ENCODE measurements around the gene TLL1.

Gene TLL1

DNA sequence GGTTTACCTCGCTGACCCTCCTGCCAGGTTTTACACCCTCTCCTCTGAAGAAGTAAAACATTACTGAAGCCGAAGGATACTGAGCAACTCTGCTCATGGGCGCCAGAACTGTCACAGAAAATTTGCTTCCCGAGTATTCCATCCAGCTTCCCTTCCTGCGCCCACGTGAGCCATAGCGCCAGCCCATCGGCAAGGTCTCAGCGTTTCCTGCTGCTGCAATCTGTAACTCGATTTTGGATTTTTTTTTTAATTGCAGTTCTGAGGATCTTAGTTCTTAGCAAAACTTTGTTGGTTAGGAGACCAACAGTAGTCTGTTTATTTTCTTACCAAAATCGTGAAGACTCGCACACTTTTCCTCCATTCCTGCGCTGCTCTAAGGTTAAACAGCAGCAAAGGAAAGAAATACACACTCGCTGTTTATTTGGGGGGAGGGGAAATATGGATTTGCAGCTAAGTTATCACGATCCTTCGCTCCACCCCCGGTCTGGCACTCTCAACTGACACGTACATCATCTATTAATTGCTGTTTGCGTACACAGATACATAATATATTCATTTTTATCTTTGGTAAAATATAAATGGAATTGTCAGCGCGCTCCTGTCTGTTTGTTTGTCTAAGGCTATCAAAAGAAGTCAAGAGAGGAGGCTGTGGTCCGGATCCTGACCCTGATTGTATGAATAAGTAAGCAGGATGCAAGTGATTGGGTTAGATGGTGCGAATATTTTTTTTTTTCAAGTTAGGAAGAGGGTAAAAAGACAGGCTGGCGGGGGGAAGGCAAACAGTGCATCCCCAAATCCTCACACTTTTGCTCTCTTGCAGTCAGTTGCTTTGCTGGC is at the start of gene TLL1:
Gene TLL1 (plus strand): TSS at position 777 of the 837 bp plus-strand sequence. CDS start 668 bp downstream, outside the sequence.
- no peak for DNase-seq (ENCODE audit: low read depth)

DNA sequence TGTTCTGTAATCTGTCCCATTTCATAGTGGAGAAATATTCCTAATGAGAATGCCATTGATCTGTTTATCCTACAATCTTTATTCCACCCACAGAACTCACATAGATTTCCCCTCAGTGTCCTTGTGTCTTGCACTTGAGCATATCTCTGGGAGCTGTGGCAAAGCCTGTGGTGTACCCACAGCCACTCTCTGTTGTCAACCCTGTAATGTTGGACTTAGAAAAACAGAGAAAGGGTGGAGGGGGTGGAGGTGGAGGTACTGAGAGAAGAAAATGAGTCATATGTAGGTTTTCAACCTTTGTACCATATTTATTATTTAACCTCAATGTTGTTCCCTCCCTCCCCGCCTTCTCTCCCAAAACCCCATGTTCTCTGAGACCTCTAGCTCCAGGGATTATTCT is 46.9 kb upstream of the TLL1 start:
- no peak for DNase-seq (ENCODE audit: low read depth)

DNA sequence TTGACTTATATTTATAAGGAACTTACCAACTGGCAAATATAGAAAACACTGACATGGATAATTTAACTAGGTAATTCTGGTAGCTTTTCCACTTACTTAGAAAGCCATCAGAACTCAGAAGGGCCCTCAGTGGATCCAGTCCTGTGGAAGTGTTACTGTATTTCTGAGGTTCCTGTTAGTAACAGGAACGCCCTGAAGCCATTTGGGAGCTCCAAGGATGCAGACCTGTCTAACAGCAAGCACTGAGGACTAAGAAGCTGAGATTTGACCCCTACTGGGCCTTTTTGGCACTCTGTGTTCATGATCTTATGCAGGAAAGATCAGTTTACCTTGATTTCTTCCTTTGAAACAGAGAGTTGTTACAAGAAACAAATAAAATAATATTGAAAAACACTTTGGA is 46.0 kb upstream of the TLL1 start:
- DNase-seq (ENCODE audit: low read depth), result no peak

GRCh38 chr4:165828928-165829327 is 44.1 kb upstream of the TLL1 start:
- no peak for DNase-seq (ENCODE audit: low read depth)

DNA sequence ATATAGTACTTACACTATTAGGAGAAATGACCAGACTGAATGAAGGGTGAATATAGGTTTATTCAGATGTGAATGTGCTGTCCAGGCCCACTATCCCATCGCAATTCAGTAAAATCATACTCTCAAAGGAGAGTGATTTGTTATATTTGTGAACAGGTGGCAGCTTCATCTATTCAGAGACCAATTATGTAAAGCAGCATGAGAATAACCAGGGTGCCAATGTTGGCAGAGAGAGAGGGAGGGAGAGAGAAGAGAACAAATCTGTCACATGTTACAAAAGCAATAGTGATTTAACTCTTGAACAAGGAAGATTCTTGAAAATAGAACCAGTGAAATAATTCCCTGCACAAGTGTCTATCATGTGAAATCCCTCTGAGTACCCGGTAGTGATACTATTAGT is 38.9 kb upstream of the TLL1 start:
- DNase-seq (ENCODE audit: low read depth), result no peak

DNA sequence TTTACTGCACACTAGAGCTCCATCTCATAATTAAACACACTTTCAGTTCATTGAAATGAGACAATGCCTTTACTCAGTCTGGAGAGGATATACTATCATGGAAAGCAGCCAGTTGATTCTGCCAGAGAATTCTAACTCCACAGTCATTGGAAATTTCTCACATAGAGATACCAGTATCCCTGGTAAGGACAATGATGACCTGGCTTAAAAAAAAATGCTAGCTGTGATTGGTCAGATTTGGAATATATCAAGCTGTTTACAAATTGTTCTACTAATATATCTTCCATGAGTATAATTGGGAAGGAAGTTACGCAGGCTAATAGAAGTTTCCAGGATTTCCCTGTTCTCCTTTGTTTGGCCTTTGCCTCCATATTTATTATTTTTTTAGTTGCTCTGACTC is 34.5 kb upstream of the TLL1 start:
- no peak for DNase-seq (ENCODE audit: low read depth)

- no peak for DNase-seq (ENCODE audit: low read depth)
Observed at GRCh38 chr4:165839615-165840333, 33.3 kb upstream of the TLL1 start.

DNA sequence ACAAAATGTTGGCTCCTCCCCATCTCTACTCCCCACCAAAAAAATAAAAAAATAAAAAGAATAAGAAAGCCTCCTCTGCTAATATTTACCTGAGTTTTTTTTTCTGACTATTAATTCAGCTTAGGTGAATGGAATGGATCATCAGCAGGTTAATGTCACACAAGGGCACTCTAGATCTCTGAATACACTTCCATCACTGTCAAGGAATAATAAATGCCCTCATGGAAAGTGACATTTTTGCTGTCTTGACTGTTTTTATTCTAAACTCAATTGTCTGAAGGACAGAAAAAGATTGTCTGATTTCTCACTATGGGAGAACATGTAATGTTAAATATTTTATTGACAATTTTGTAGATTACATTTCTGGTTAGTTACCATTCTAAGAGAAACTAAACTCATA is 30.4 kb upstream of the TLL1 start:
- DNase-seq (ENCODE audit: low read depth), result no peak

GRCh38 chr4:165844161-165844560 is 28.9 kb upstream of the TLL1 start:
- DNase-seq (ENCODE audit: low read depth), result no peak

DNA sequence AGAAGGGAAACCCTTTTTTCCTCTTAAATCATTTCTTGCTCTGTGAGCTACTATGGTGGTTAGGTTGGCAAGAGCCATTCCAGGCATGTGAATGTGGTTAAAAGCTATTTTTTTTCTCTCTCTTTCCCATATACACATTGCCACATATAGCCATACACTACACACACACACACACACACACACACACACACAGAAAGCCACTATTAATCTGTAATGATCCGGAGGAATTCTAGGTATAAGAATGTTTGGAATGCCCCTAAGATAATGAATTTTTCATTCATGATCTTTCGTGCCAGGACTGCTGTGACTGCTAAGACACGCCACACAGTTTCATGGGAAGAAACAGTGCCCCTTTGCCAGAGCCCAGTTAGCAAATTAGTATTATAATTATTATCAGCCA is 21.8 kb upstream of the TLL1 start:
- no peak for DNase-seq (ENCODE audit: low read depth)

GRCh38 chr4:165855191-165855590 is 17.8 kb upstream of the TLL1 start:
- DNase-seq (ENCODE audit: low read depth), result no peak

- no peak for DNase-seq (ENCODE audit: low read depth)
Observed at GRCh38 chr4:165861363-165861762, 11.7 kb upstream of the TLL1 start.

GRCh38 chr4:165864271-165864670 is 8.8 kb upstream of the TLL1 start:
- DNase-seq (ENCODE audit: low read depth), result no peak

DNA sequence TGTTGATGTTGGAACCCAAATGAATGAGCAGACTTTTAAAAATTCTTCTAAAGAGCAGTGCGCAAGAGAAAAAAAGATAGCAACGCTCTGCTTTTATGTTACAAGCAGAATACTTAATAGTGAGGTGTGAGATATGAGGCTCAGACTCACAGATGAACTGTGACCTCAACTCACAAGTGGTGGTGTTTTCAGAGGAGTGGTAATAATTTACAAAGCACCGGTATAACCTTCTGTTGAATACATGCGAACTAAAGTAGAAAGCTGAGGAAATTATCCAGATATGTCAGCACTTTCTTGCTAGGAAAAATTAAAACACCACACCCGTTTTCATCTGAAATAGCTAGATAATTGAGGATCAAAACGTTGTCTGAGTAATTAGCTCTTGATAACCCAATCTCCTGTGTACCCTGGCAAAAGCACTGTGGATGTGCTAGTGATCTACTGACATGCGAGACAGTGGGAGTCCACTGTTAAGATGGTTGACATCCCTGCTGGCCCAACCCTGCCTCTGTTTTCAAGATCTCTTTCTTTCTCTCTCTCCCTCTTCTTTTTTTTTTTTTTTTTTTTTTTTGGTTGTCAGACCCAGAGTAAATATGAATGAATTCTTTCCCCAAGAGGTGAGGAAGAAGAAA is 6.9 kb upstream of the TLL1 start:
- DNase-seq (ENCODE audit: low read depth), result no peak

GRCh38 chr4:165867961-165868360 is 5.1 kb upstream of the TLL1 start:
- no peak for DNase-seq (ENCODE audit: low read depth)

GRCh38 chr4:165873298-165874071 is 448 bp downstream of the TLL1 start:
- DNase-seq (ENCODE audit: low read depth), result no peak

DNA sequence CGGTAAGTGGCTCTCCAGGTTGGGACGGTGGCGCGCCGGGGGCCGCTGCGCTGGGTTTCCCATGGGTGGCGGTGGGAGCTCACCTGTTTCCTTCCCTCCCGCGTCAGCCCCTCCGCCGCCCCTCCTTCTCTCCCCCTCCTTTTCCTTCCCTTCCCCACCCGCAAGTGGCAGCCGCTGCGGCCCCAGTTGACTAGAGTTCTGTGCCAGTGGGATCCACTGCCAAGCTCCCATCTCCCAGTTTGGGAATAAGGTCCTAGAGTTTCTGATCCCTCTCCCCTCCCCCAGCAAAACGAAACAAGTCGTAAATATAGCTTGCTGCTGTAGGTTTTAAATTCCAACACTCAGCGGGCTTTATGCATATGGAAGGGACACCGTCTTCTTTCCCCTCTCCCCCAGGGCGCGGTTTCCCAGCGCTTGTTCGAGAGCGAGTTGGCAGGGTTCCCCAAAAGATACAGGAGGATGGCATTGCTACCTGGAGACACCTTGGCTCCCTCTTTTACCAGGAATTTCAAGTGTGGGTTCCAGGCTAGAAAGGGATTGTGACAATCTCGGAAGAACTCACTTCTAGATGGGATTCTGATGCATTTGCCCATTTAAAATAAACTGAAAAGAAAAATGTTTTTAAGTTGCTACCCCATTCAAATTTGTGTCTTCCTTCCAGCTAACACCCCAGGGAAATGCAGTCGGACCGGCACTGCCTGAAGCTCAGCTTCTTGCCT is 1.2 kb downstream of the TLL1 start:
- no peak for DNase-seq (ENCODE audit: low read depth)

- DNase-seq (ENCODE audit: low read depth), result no peak
Observed at GRCh38 chr4:165874791-165875371, 1.8 kb downstream of the TLL1 start.

DNA sequence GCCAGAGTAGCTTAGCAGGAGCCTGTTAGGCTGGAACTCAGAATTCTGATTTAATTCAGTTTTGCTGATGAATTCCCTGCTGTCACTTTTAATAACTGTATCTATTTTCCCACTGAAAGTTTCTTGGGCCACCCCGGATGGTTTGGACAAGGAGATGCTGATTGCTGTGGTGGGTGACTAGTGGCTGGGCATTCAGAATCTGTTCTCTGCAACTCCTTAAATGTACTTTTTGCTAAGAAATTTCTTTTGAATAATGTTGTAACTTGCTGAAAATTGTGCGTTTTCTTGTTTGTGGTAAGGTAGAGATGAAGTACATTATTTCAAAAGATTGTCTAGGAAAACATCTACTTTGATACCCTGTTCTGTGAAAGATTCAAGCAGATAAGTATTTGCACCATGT is 2.4 kb downstream of the TLL1 start:
- no peak for DNase-seq (ENCODE audit: low read depth)

- DNase-seq (ENCODE audit: low read depth), result no peak
Observed at GRCh38 chr4:165877286-165877685, 4.2 kb downstream of the TLL1 start.

DNA sequence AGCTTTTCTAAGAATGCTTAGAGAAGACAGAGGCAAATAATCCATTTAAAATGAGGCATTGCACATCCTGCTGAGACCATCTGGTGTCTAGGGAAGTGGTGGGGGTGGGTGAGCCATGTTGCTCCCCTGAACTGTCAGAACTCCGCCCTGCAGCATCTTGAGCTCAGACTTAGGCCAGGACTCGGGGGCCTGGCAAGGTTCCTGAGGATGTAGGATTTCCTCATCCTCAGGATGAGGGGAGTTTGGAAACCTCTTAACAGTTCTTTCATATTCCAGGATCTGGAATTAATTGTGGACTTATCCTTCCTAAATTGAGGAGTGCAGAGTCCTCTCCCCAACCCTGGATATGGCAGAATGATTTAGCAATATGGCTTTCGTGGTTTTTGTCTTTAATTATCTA is 6.6 kb downstream of the TLL1 start:
- DNase-seq (ENCODE audit: low read depth), result no peak

All from HS-5 (cell line).